Upper lobe of left lung (tissue), 6 donors: ENCODE data around the gene ZNF880. TPM values are rescaled to one million over a fixed set of nuclear protein-coding genes. Genes with fewer than 3 reads are reported as not detected.
A peak's percentile ranks its signal among the peaks of the same experiment; 100 is the strongest.

Experiments
- ATAC-seq, 2 donors: fragments of 200-7000 bp; cut with Tn5 transposase; one replicate each; pipeline ENCODE4 v1.9.1; 2022; ENCODE audit warnings: mild to moderate bottlenecking in 2 of 2, moderate library complexity in 2 of 2; ENCODE audit not compliant: low FRiP score in 2 of 2
- DNase-seq, 2 donors: peaks; one replicate each; pipeline ENCODE4 v3.0.0-alpha.2; 2019 to 2020
- H3K27ac ChIP-seq, 4 donors: fragments of 200-600 bp; sonication (generic); one replicate each; pipeline ENCODE4 v1.5.1; 2016 to 2019
- H3K27me3 ChIP-seq, 4 donors: fragments of 200-600 bp; sonication (generic); one replicate each; pipeline ENCODE4 v1.5.1; 2017 to 2019
- H3K36me3 ChIP-seq, 4 donors: fragments of 200-600 bp; sonication (generic); one replicate each; pipeline ENCODE4 v1.5.1; 2016 to 2019
- H3K4me1 ChIP-seq, 4 donors: fragments of 200-600 bp; sonication (generic); one replicate each; pipeline ENCODE4 v1.5.1; 2018 to 2019
- H3K4me3 ChIP-seq, 4 donors: fragments of 200-600 bp; sonication (generic); one replicate each; pipeline ENCODE4 v1.5.1; 2017 to 2019; ENCODE audit warnings: mild to moderate bottlenecking in 2 of 4, moderate library complexity in 1 of 4
- H3K9me3 ChIP-seq, 4 donors: fragments of 200-600 bp; sonication (generic); one replicate each; pipeline ENCODE4 v1.5.1; 2018 to 2019
- CTCF ChIP-seq, 6 experiments: fragments of 450-650 bp in 4 of 6; fragments of 200-600 bp in 2 of 6; sonication (generic) in 2 of 6; IDR thresholded peaks; one replicate each; pipeline ENCODE4 v1.5.1; 2016 to 2019; ENCODE audit warnings: antibody characterized with exemption in 6 of 6
- EP300 ChIP-seq, 4 donors: sonication (generic); formaldehyde crosslinking; IDR thresholded peaks; one replicate each; pipeline ENCODE4 v1.5.1; 2017; ENCODE audit warnings: antibody characterized with exemption in 4 of 4, control low read depth in 2 of 4
- POLR2A ChIP-seq, 4 donors: fragments of 450-650 bp; IDR thresholded peaks; one replicate each; pipeline ENCODE4 v1.5.1; 2016 to 2017; ENCODE audit warnings: antibody characterized with exemption in 4 of 4, mild to moderate bottlenecking in 2 of 4
- POLR2AphosphoS5 ChIP-seq, 2 donors: sonication (generic); formaldehyde crosslinking; IDR thresholded peaks; one replicate each; pipeline ENCODE4 v1.5.1; 2017; ENCODE audit warnings: antibody characterized with exemption in 2 of 2
- WGBS, 2 donors: methylation state at CpG; one replicate each; pipeline ENCODE4 v1.1.5; 2017 to 2018; 5-methylcytosine and 5-hydroxymethylcytosine counted together
- total RNA-seq, 6 donors: library from RNA; depleted of rRNA in 4 of 6; stranded (reverse); fragments of >200 nt in 4 of 6; gene quantifications; one replicate each; pipeline versions ENCODE4 v1.1.0 to v1.2.1, GENCODE V29; 2016 to 2021
- donor health status: DM: no; HTN: no; CAD: no; lungs with moderate emphysema.
- donor health status: DM: no; HTN: yes; CAD: no; lungs with severe emphysema.

The ZNF880 gene
- total RNA-seq, 6 donors from 2014 or later = 9.9 to 19.4 (median 12.4) TPM

- no peak overlapping the region for H3K4me3 ChIP-seq
- TF ChIP-seq EP300 (IDR thresholded peaks at IDR 0.05) = no peak
- no peak for TF ChIP-seq POLR2A (IDR thresholded peaks at IDR 0.05)
- TF ChIP-seq POLR2AphosphoS5 (IDR thresholded peaks at IDR 0.05) = no peak
- TF ChIP-seq CTCF (IDR thresholded peaks at IDR 0.05) = no peak
- H3K4me1 ChIP-seq = no peaks in the 10 kb centered on the region
- DNase-seq (no peak), ATAC-seq (peak in 1 of 2 donors; percentile 15)
- H3K27ac ChIP-seq = no peak overlapping the region
- H3K9me3 ChIP-seq = peaks cover 0 to 22% (median 5%) of the 10 kb centered on the region in 4 donors
- H3K27me3 ChIP-seq = no peaks in the 10 kb centered on the region
- WGBS, 2 donors = 75 to 84% methylated on average over 8 to 9 of the region's 9 CpGs
- H3K36me3 ChIP-seq = peaks cover 3 to 65% (median 27%) of the 10 kb centered on the region in 4 donors
Measured at GRCh38 chr19:52351512-52351911, 18.2 kb upstream of the ZNF880 start.

GRCh38 chr19:52366414-52366824 lies 3.3 kb upstream of the ZNF880 start:
- no peak overlapping the region for H3K27ac ChIP-seq
- ATAC-seq = no peak
- no peak overlapping the region for H3K4me3 ChIP-seq
- TF ChIP-seq CTCF (IDR thresholded peaks at IDR 0.05) = no peak
- TF ChIP-seq POLR2AphosphoS5 (IDR thresholded peaks at IDR 0.05) = no peak
- no peak for TF ChIP-seq EP300 (IDR thresholded peaks at IDR 0.05)
- no peak for TF ChIP-seq POLR2A (IDR thresholded peaks at IDR 0.05)
- H3K36me3 ChIP-seq = peaks cover 0 to 19% (median 12%) of the 10 kb centered on the region in 4 donors
- no peak for DNase-seq
- peaks cover 34 to 89% (median 74%) of the 10 kb centered on the region in 4 donors for H3K9me3 ChIP-seq
- H3K4me1 ChIP-seq = peaks cover 0 to 13% (median 7%) of the 10 kb centered on the region in 4 donors
- H3K27me3 ChIP-seq = no peaks in the 10 kb centered on the region
- WGBS, 2 donors = 97 to 98% methylated on average over 8 of the region's 8 CpGs

GRCh38 chr19:52370341-52370710 lies 603 bp downstream of the ZNF880 start:
- H3K36me3 ChIP-seq = peaks cover 11 to 43% (median 34%) of the 10 kb centered on the region in 4 donors
- 41 to 60% methylated on average over 7 of the region's 7 CpGs for WGBS, 2 donors
- no peak for DNase-seq
- H3K4me3 ChIP-seq = peak overlapping the region; percentile 49 to 74 (median 63)
- peaks cover 20 to 87% (median 54%) of the 10 kb centered on the region in 4 donors for H3K9me3 ChIP-seq
- no peak for TF ChIP-seq POLR2AphosphoS5 (IDR thresholded peaks at IDR 0.05)
- H3K27me3 ChIP-seq = no peaks in the 10 kb centered on the region
- peaks cover 0 to 13% (median 7%) of the 10 kb centered on the region in 4 donors for H3K4me1 ChIP-seq
- peak overlapping the region; percentile 85 to 98 (median 96) for H3K27ac ChIP-seq
- ATAC-seq = no peak

DNA sequence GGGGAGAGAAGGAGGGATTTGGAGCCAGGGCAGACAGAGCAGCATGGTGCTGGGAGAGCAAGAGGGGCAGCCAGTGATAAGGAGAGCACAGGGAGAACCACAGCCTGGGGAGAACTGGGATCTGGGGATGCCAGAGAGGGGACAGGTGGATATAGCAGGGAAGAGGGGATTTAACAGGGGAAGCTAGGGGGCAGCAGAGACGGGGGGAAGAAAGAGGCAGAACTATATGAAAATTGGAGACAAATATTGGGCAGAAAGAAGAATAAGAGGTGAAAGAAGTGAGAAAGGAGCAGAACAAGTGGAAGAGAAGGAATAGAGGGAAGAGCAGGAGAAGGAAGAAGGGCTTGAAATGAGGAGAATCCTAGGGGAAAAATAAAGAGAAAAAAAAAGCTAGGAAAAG lies 21.4 kb downstream of the ZNF880 start:
- H3K27me3 ChIP-seq = no peaks in the 10 kb centered on the region
- peaks cover 22 to 72% (median 58%) of the 10 kb centered on the region in 4 donors for H3K9me3 ChIP-seq
- TF ChIP-seq EP300 (IDR thresholded peaks at IDR 0.05) (no peak), POLR2A (IDR thresholded peaks at IDR 0.05) (no peak), CTCF (IDR thresholded peaks at IDR 0.05) (no peak), POLR2AphosphoS5 (IDR thresholded peaks at IDR 0.05) (no peak)
- 58 to 73% methylated on average over 1 of the region's 1 CpG for WGBS, 2 donors
- H3K4me1 ChIP-seq = no peaks in the 10 kb centered on the region
- H3K4me3 ChIP-seq = no peak overlapping the region
- ATAC-seq (no peak), DNase-seq (no peak)
- H3K36me3 ChIP-seq = peaks cover 0 to 42% (median 6%) of the 10 kb centered on the region in 4 donors
- no peak overlapping the region for H3K27ac ChIP-seq

DNA sequence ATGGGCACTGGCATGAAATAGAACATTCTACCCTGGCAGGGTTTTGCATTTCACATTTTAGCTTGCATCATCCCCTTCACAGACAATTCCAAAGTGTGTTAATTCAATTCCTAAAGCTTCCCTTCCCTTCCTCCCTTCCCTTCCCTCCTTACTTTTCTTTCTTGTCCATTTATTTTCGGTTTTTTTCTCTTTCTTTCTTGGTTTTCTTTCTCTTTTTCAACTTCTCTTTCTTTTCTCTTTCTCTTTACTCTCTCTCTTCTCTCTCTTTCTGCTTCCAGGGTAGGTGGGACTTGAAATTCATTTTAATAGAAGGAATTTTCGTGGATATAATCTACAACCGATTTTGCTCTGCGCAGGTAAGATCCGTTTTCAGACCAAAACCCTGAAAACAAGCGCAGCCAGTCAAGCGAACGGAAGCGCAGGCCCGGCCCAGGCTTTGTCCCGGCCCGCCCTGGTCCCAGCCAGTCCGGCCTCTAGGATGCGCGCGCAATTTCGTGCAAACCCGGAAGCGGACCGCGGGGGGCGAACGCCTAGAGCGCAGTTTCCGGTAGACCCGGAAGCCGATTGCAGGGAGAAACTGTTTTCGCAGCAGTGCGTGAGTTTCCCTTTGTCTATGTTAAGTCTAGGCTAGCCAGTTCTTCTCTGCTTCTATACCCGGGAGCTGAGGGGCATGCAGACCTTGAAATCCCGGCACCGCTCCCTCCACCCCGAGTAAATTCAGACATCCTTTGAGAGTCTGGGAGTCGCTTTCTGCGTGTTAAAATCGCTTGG lies 27.8 kb downstream of the ZNF880 start, which contains the start of gene ZNF528:
Gene ZNF528 (plus strand): TSS at position 540 of the 771 bp plus-strand sequence. CDS start 4,165 bp downstream, outside the sequence.
- ATAC-seq (peak; percentile 94 to 99), DNase-seq (peak; percentile 92 to 96)
- TF ChIP-seq CTCF (IDR thresholded peaks at IDR 0.05) (no peak), POLR2AphosphoS5 (IDR thresholded peaks at IDR 0.05) (peak; percentile 85 to 91), POLR2A (IDR thresholded peaks at IDR 0.05) (peak in 2 of 4 donors; percentile 58 to 70), EP300 (IDR thresholded peaks at IDR 0.05) (no peak)
- peaks cover 10 to 20% (median 16%) of the 10 kb centered on the region in 4 donors for H3K4me1 ChIP-seq
- WGBS, 2 donors = 1% methylated on average over 31 to 36 of the region's 36 CpGs
- H3K9me3 ChIP-seq = peaks cover 0 to 29% (median 19%) of the 10 kb centered on the region in 4 donors
- H3K27me3 ChIP-seq = no peaks in the 10 kb centered on the region
- peak within 1 kb of the TSS; percentile 69 to 85 (median 82) for H3K27ac ChIP-seq
- H3K4me3 ChIP-seq = peak within 1 kb of the TSS; percentile 60 to 84 (median 68)
- peaks cover 9 to 29% (median 16%) of the 10 kb centered on the region in 4 donors for H3K36me3 ChIP-seq
